Eye (tissue), 1 donor: ENCODE measurements around the gene MSLN.

ENCODE experiments used
- DNase-seq: peaks from one replicate; pipeline ENCODE4 v3.0.0-alpha.2; 2015

Gene MSLN

DNA sequence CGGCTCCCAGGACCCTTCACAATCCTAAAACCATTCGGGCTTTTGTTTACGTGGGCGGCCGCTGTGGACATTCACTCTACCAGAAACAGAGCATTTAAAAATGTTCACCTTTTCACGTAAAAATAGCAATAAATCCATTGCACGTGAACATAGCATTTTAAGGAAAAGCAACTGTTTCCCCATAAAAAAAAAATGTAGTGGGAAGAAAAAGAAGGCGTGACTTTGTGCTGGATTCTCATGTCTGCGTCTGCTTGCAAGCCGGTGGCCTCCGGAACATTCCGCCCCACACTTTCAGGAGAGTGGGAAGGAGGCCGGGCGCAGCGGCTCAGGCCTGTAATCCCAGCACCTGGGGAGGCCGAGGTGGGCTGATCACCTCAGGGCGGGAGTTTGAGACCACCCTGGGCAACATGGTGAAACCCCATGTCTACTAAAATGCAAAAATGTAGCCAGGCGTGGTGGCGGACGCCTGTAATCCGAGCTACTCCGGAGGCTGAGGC, 53.4 kb downstream of the MSLN start:
- no peak for DNase-seq

DNA sequence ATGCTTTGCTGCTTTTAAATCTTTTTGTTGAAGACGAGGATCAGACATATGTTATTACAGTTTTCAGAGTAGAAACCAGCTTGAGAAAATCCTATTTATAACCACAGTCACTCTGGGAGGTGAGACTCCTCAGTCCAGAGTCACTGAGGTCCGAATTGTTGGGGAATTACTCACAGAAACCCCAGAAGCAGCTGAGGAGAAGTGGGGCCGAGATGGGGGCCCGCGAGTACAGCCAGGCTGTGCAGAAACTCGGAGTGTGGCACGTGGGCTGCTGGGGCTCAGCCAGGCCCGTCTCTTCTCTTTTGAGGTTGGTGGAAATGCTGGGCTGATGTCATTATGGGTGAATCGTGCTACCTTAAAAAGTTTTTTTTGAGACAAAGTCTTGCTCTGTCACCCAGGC, 54.4 kb downstream of the MSLN start:
- DNase-seq = no peak

GRCh38 chr16:815861-816260, 55.3 kb downstream of the MSLN start:
- DNase-seq = no peak

DNA sequence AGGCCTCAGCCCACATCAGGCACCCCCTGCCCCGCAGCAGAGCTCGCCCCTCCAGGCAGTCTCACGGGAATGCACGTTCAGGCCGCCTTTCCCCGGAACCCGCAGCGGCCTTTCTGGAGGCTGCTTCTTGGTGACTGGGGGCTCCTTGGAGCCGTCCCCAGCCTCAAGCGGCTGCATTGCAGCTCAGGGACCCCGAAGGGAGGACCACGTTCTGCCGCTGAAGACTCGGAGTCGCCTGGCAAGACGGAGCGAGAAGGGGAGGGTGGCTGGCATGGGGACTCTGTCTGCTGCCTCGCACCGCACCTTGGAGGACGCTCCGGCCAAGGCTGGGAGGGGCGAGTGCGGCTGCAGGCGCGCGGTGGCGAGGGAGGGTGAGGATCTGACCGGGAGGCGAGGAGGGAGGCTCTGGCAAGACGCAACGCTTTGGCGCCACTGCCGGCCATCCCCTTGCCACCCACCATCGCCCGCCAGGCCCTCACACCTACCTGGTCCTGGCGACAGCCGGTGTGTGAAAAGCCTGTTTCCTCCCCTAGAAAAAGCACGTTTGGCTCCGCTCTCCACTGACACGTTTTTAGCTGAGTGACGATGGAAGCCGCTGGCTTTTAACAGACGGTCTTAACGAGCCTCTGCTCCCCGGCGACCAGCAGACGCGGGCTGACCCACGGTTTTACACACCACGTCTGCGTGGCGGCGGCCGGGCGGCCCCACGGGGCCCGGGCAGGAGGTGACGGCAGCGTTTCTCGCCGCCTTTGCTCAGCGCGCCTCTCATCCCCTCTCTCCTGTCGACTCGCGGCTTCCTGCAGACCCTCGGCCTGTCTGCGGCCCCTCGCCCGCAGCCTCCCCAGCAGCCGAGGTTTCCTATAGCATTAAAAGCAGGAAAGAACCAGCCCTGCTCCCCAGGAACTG, 56.7 kb downstream of the MSLN start:
- DNase-seq = no peak

DNA sequence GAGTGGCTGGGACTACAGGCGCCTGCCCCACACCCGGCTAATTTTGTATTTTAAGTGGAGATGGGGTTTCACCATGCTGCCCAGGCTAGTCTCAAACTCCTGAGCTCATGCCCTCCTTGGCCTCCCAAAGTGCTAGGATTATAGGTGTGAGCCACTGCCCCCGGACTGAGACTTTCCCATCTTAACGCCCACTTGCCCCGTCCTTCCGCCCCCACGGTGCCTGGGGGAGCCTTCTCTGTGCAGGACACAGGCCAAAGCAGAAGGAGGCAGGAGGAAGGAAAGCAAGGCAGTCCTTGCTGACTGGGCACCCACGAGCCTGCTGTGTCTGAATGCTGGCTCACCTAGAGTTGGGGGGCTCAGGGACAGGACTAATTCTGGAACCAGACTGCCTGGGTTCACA, 57.6 kb downstream of the MSLN start:
- no peak for DNase-seq
